Small intestine (tissue), 7 donors: ENCODE results near the gene CELF2. TPM values are rescaled to one million over a fixed set of nuclear protein-coding genes. Genes with fewer than 3 reads are reported as not detected.

Source experiments
- DNase-seq, 2 donors: peaks; one replicate each; pipeline versions ENCODE4 v3.0.0 to v3.0.0-alpha.2; 2013
- FAIRE-seq: peaks from 2 replicates; lab custom pipeline; 2012; peaks lifted over from hg19 to GRCh38; lab: Jason Lieb, UNC
- H3K27ac ChIP-seq, 3 donors: one replicate each; pipeline ENCODE4 v1.5.1; 2013; ENCODE audit warnings: low read length in 2 of 3, mild to moderate bottlenecking in 2 of 3, control low read depth in 1 of 3, inconsistent platforms in 1 of 3, low read depth in 1 of 3, moderate library complexity in 1 of 3
- H3K27me3 ChIP-seq, 3 donors: one replicate each; pipeline ENCODE4 v1.6.1; 2013; ENCODE audit warnings: low read length in 3 of 3, inconsistent platforms in 1 of 3; ENCODE audit not compliant: control insufficient read depth in 3 of 3, insufficient read depth in 3 of 3
- H3K36me3 ChIP-seq, 3 donors: one replicate each; pipeline ENCODE4 v1.6.1; 2013; ENCODE audit warnings: low read length in 3 of 3, inconsistent platforms in 1 of 3, low read depth in 1 of 3, mild to moderate bottlenecking in 1 of 3, moderate library complexity in 1 of 3; ENCODE audit not compliant: control insufficient read depth in 3 of 3, insufficient read depth in 2 of 3
- H3K4me1 ChIP-seq, 3 donors: one replicate each; pipeline ENCODE4 v1.6.1; 2013; ENCODE audit warnings: low read length in 2 of 3, inconsistent platforms in 1 of 3, low read depth in 1 of 3, mild to moderate bottlenecking in 1 of 3, moderate library complexity in 1 of 3; ENCODE audit not compliant: control insufficient read depth in 3 of 3, insufficient read depth in 2 of 3
- H3K4me3 ChIP-seq, 3 donors: one replicate each; pipeline ENCODE4 v1.5.1; 2013; ENCODE audit warnings: low read length in 3 of 3, control low read depth in 1 of 3, inconsistent platforms in 1 of 3, low read depth in 1 of 3, mild to moderate bottlenecking in 1 of 3, moderate library complexity in 1 of 3
- H3K9me3 ChIP-seq, 2 donors: one replicate each; pipeline ENCODE4 v1.6.1; 2013; ENCODE audit warnings: low read depth in 1 of 2, low read length in 1 of 2; ENCODE audit not compliant: control insufficient read depth in 2 of 2, insufficient read depth in 1 of 2
- WGBS, 3 donors: extraction: QIAGEN DNeasy Blood & Tissue Kit; methylation state at CpG; one replicate each; pipeline ENCODE4 v1.1.7; 2013; 5-methylcytosine and 5-hydroxymethylcytosine counted together
- polyA plus RNA-seq, 4 donors: library from polyadenylated mRNA; stranded (reverse) in 3 of 4; unstranded in 1 of 4; fragments of 200-250 nt in 3 of 4; fragments of 120-200 nt in 1 of 4; gene quantifications; one replicate each; pipeline versions ENCODE4 v1.2.1 to v1.2.3, GENCODE V29; 2013
- donor health status: healthy with polysubstance abuse.
- donor health status: control.
- donor health status: control.
- donor health status: Bipolar disorder and iron deficiency.
- donor health status: healthy.

Gene CELF2
- polyA plus RNA-seq, 4 donors = 1.8 to 11.6 (median 6.1) TPM

GRCh38 chr10:11335881-11336430, 318.3 kb downstream of the CELF2 start:
- 85 to 91% (median 88%) methylated on average over 12 of the region's 12 CpGs for WGBS, 3 donors
- Histone ChIP-seq H3K9me3 (no peaks in the 10 kb centered on the region), H3K4me3 (no peak overlapping the region), H3K27me3 (peaks cover 0 to 4% (median 0%) of the 10 kb centered on the region in 3 donors), H3K4me1 (no peaks in the 10 kb centered on the region), H3K36me3 (no peaks in the 10 kb centered on the region), H3K27ac (no peak overlapping the region)
- FAIRE-seq = no peak
- no peak for DNase-seq

DNA sequence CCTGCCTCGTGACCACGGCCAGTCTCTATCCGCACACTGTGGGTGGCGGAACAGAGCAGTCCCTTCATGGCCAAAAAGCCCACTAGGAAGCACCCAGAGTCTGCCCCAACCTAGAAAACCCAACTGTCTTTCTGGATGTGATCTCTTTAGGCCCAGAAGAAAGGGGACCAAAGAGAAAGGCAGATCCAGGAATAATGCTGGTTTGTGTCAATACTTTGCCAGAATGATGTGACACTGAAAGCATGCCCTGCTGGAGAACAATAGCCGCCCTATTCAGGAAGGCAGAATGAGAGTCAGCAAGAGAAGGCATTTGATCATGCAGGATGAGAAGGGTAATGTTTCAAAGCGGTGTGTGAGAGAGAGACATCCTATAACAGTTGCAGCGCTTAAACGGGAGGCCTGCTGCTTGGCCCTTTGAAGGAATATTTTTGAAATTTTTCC, 319.1 kb downstream of the CELF2 start:
- WGBS, 3 donors = 79 to 93% (median 91%) methylated on average over 8 of the region's 8 CpGs
- DNase-seq = no peak
- Histone ChIP-seq H3K9me3 (no peaks in the 10 kb centered on the region), H3K27me3 (peaks cover 0 to 4% (median 0%) of the 10 kb centered on the region in 3 donors), H3K36me3 (no peaks in the 10 kb centered on the region), H3K4me3 (no peak overlapping the region), H3K27ac (no peak overlapping the region), H3K4me1 (no peaks in the 10 kb centered on the region)
- no peak for FAIRE-seq

DNA sequence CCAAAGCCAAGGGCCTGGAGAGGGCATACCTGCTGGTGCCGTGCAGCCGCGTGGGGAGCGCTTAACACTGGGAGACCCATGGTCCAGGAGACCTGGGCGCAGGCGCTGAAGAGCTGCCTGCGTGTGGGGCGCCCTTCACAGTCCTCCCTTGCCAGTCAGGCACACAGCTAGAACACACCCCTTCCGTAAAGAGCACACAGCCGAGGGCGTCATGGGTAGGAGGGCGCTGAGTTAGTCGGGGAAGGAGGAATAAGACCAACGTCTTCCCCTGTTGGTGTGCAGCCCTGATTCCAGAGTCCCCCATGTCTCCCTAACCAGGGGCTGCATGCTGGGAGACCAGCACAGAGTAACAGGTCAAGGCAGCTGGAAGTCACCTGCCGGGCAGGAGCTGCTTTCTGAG, 319.8 kb downstream of the CELF2 start:
- no peak overlapping the region for H3K4me3 ChIP-seq
- H3K4me1 ChIP-seq = no peaks in the 10 kb centered on the region
- H3K9me3 ChIP-seq = no peaks in the 10 kb centered on the region
- H3K27ac ChIP-seq = no peak overlapping the region
- peaks cover 0 to 4% (median 0%) of the 10 kb centered on the region in 3 donors for H3K27me3 ChIP-seq
- DNase-seq (no peak), FAIRE-seq (no peak)
- WGBS, 3 donors = 74 to 83% (median 82%) methylated on average over 15 of the region's 15 CpGs
- no peaks in the 10 kb centered on the region for H3K36me3 ChIP-seq

DNA sequence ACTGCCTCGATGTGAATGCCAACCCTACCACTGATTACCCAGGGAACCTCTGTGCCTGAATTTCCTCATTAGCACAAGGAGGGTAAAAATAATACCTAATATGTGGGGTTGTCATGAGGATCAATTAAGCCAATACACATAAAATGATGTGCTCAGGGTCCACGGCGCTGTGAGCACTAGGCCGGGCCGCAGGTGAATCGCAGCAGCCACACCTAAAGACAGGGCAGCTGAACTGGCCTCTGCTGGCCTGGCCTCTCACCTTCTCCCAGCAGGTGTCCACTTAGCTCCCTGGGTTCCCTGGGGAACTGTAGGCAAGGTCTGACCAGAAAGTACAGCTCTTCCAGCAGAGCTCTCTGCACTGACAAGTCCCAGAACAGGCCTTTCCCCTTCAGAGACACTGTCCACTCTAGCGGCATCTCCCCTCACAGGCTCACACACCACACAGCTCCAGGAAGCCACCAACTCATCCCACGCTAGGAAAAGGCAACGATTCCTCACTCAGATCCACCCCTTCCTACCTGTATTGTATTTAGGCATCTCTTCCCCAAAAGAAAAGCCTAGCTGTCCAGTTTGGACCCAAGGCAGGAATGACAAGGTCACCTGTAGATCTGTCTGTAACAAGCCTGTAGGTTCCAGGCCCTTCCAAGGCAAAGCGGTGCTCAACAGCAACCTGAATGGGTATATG, 320.6 kb downstream of the CELF2 start:
- Histone ChIP-seq H3K36me3 (no peaks in the 10 kb centered on the region), H3K27me3 (peaks cover 0 to 4% (median 0%) of the 10 kb centered on the region in 3 donors), H3K9me3 (no peaks in the 10 kb centered on the region), H3K4me1 (no peaks in the 10 kb centered on the region), H3K4me3 (no peak overlapping the region), H3K27ac (no peak overlapping the region)
- no peak for FAIRE-seq
- DNase-seq = no peak
- 81 to 88% (median 85%) methylated on average over 10 of the region's 10 CpGs for WGBS, 3 donors

DNA sequence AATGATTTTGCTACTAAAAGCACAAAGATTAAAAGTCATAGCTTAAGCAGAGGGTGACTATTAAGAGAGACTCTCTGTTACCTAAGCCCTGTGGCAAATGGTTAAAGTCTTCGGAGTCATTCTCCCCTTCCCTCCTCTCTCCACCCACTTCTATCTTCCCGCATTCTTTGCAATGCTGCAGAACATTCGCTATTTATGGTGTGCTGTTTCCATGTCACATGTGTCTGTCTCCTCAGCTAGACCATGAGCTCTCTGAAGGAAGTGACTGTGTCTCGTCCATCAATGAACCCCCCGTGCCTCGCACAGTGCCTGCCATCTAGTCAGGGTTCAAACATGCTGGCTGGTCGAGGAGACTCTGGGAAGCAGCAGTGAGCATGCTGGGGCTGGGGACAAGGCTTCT, 321.3 kb downstream of the CELF2 start:
- Histone ChIP-seq H3K27me3 (peaks cover 0 to 4% (median 0%) of the 10 kb centered on the region in 3 donors), H3K36me3 (no peaks in the 10 kb centered on the region), H3K9me3 (no peaks in the 10 kb centered on the region), H3K4me1 (no peaks in the 10 kb centered on the region), H3K4me3 (no peak overlapping the region), H3K27ac (no peak overlapping the region)
- FAIRE-seq (no peak), DNase-seq (no peak)
- 72 to 75% (median 74%) methylated on average over 7 of the region's 7 CpGs for WGBS, 3 donors

DNA sequence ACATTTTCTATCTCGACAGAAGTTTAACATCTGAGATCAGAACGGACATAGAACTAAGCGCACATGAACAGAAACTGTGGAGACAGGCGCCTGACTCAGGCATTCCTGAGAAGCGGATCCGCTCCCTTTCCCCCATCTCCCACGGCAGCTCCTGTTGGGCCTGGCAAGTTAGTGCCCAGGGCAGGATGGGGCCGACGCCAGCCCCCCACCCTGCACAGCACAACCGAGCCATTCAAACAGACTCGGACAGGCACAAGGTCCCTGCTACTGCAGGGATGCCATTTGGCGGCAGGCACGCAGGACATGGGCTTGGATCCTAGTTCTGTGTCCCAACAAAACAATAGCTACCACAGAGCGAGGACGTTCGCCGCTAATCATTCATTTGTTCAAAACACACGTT, 322.0 kb downstream of the CELF2 start:
- WGBS, 3 donors = 92 to 93% (median 93%) methylated on average over 18 of the region's 18 CpGs
- H3K36me3 ChIP-seq = no peaks in the 10 kb centered on the region
- H3K27ac ChIP-seq = no peak overlapping the region
- H3K4me3 ChIP-seq = no peak overlapping the region
- FAIRE-seq (no peak), DNase-seq (no peak)
- no peaks in the 10 kb centered on the region for H3K9me3 ChIP-seq
- peaks cover 0 to 4% (median 0%) of the 10 kb centered on the region in 3 donors for H3K27me3 ChIP-seq
- H3K4me1 ChIP-seq = no peaks in the 10 kb centered on the region

GRCh38 chr10:11341283-11341960, 323.8 kb downstream of the CELF2 start:
- H3K9me3 ChIP-seq = no peaks in the 10 kb centered on the region
- no peaks in the 10 kb centered on the region for H3K36me3 ChIP-seq
- DNase-seq (peak; percentile 48 to 67), FAIRE-seq (no peak)
- H3K27me3 ChIP-seq = no peaks in the 10 kb centered on the region
- WGBS, 3 donors = 27 to 65% (median 35%) methylated on average over 5 of the region's 5 CpGs
- no peak overlapping the region for H3K27ac ChIP-seq
- H3K4me1 ChIP-seq = no peaks in the 10 kb centered on the region
- H3K4me3 ChIP-seq = no peak overlapping the region

GRCh38 chr10:11344081-11344480, 326.4 kb downstream of the CELF2 start:
- no peaks in the 10 kb centered on the region for H3K27me3 ChIP-seq
- WGBS, 3 donors = 96 to 98% (median 97%) methylated on average over 30 of the region's 30 CpGs
- FAIRE-seq = no peak

More at GRCh38 chr10:11344081-11344480, 326.4 kb downstream of the CELF2 start:
- DNase-seq = no peak
- no peak overlapping the region for H3K27ac ChIP-seq
- no peak overlapping the region for H3K4me3 ChIP-seq
- H3K4me1 ChIP-seq = no peaks in the 10 kb centered on the region
- no peaks in the 10 kb centered on the region for H3K36me3 ChIP-seq
- no peaks in the 10 kb centered on the region for H3K9me3 ChIP-seq
